Astrocyte (in vitro differentiated cells and primary cell): ENCODE results near the gene SHC4. TPM values are rescaled to one million over a fixed set of nuclear protein-coding genes. Genes with fewer than 3 reads are reported as not detected.
A peak's percentile ranks its signal among the peaks of the same experiment; 100 is the strongest.

Experiments
- DNase-seq: peaks from one replicate; pipeline ENCODE4 v3.0.0-alpha.2; 2010; ENCODE audit warnings: low read depth
- FAIRE-seq: peaks from 2 replicates; lab custom pipeline; 2011; peaks lifted over from hg19 to GRCh38; lab: Jason Lieb, UNC
- H2AFZ ChIP-seq: 2 replicates; pipeline ENCODE4 v1.6.0; 2012; ENCODE audit warnings: low read depth, low read length, inconsistent platforms
- H3K27ac ChIP-seq: 2 replicates; pipeline ENCODE4 v1.5.1; 2011; ENCODE audit warnings: low read depth, low read length, inconsistent platforms
- H3K27me3 ChIP-seq: 2 replicates; pipeline ENCODE4 v1.6.0; 2011; ENCODE audit warnings: low read length, inconsistent platforms; ENCODE audit not compliant: insufficient read depth
- H3K36me3 ChIP-seq: 2 replicates; pipeline ENCODE4 v1.5.1; 2011; ENCODE audit warnings: low read length, inconsistent platforms; ENCODE audit not compliant: insufficient read depth
- H3K4me1 ChIP-seq: 2 replicates; pipeline ENCODE4 v1.5.1; 2011; ENCODE audit warnings: low read length, inconsistent platforms; ENCODE audit not compliant: insufficient read depth
- H3K4me2 ChIP-seq: 2 replicates; pipeline ENCODE4 v1.6.0; 2012; ENCODE audit warnings: low read length, inconsistent platforms
- H3K4me3 ChIP-seq: 2 replicates; pipeline ENCODE4 v1.5.1; 2011; ENCODE audit warnings: low read depth, mild to moderate bottlenecking, low read length, inconsistent platforms; ENCODE audit not compliant: insufficient read depth
- H3K79me2 ChIP-seq: 2 replicates; pipeline ENCODE4 v1.6.0; 2012; ENCODE audit warnings: mild to moderate bottlenecking, low read length, inconsistent platforms; ENCODE audit not compliant: insufficient read depth
- H3K9ac ChIP-seq: 2 replicates; pipeline ENCODE4 v1.6.0; 2012; ENCODE audit warnings: mild to moderate bottlenecking, low read length, inconsistent platforms
- H3K9me3 ChIP-seq: 2 replicates; pipeline ENCODE4 v1.5.1; 2012; ENCODE audit warnings: low read depth, mild to moderate bottlenecking, low read length, inconsistent platforms; ENCODE audit not compliant: insufficient read depth
- H4K20me1 ChIP-seq: 2 replicates; pipeline ENCODE4 v1.6.0; 2012; ENCODE audit warnings: low read length, inconsistent platforms; ENCODE audit not compliant: insufficient read depth
- H3K27ac Mint-ChIP-seq: one replicate; pipeline ENCODE4 v1.8.0; 2021; ENCODE audit warnings: mild to moderate bottlenecking, mixed read lengths; ENCODE audit not compliant: unreplicated experiment
- H3K27me3 Mint-ChIP-seq: one replicate; pipeline ENCODE4 v1.8.0; 2021; ENCODE audit warnings: low read depth, mixed read lengths; ENCODE audit not compliant: unreplicated experiment
- H3K36me3 Mint-ChIP-seq: one replicate; pipeline ENCODE4 v1.8.0; 2021; ENCODE audit warnings: low read depth, mixed read lengths; ENCODE audit not compliant: unreplicated experiment
- H3K4me1 Mint-ChIP-seq: one replicate; pipeline ENCODE4 v1.8.0; 2021; ENCODE audit warnings: low read depth, mixed read lengths; ENCODE audit not compliant: unreplicated experiment
- H3K4me3 Mint-ChIP-seq: one replicate; pipeline ENCODE4 v1.8.0; 2021; ENCODE audit warnings: mild to moderate bottlenecking, moderate library complexity, mixed read lengths; ENCODE audit not compliant: unreplicated experiment
- H3K9me3 Mint-ChIP-seq: one replicate; pipeline ENCODE4 v1.8.0; 2021; ENCODE audit warnings: mild to moderate bottlenecking, mixed read lengths; ENCODE audit not compliant: unreplicated experiment
- CTCF ChIP-seq: IDR thresholded peaks from 2 replicates; pipeline ENCODE4 v1.5.1; 2011; ENCODE audit warnings: low read depth, mild to moderate bottlenecking, inconsistent platforms, low read length, moderate library complexity; ENCODE audit not compliant: insufficient read depth
- EZH2 ChIP-seq: IDR thresholded peaks from 2 replicates; pipeline ENCODE4 v1.6.1; 2012; ENCODE audit warnings: mild to moderate bottlenecking, low read length, inconsistent platforms; ENCODE audit not compliant: insufficient read depth
- total RNA-seq: library from RNA; stranded (reverse); gene quantifications from 2 replicates; pipeline ENCODE4 v1.2.1, GENCODE V29; 2021

The SHC4 gene
- total RNA-seq, 1 donor from 2014 or later, result 2.7 TPM

GRCh38 chr15:48937886-48938285, 25.8 kb downstream of the SHC4 start:
- no peak for FAIRE-seq
- no peak overlapping the region for H3K9ac ChIP-seq
- TF ChIP-seq EZH2, result no peak
- TF ChIP-seq CTCF, result no peak

GRCh38 chr15:48936666-48937065, 27.1 kb downstream of the SHC4 start:
- peak overlapping the region; percentile 98 for H3K27ac Mint-ChIP-seq
- peak; percentile 67 for FAIRE-seq
- TF ChIP-seq CTCF (no peak), EZH2 (no peak)
- H3K4me1 ChIP-seq, result peaks cover 39% of the 10 kb centered on the region
- H3K9me3 ChIP-seq, result no peaks in the 10 kb centered on the region
- H3K36me3 ChIP-seq, result no peaks in the 10 kb centered on the region
- H3K36me3 Mint-ChIP-seq, result no peaks in the 10 kb centered on the region
- no peaks in the 10 kb centered on the region for H3K27me3 Mint-ChIP-seq
- peak overlapping the region; percentile 73 for H3K27ac ChIP-seq
- H3K9me3 Mint-ChIP-seq, result no peaks in the 10 kb centered on the region
- peaks cover 46% of the 10 kb centered on the region for H3K4me1 Mint-ChIP-seq
- peak overlapping the region; percentile 5 for H3K4me2 ChIP-seq
- H3K4me3 Mint-ChIP-seq, result no peak overlapping the region
- H3K9ac ChIP-seq, result peak overlapping the region; percentile 12
- H3K79me2 ChIP-seq, result no peaks in the 10 kb centered on the region
- H2AFZ ChIP-seq, result no peak overlapping the region
- H3K4me3 ChIP-seq, result no peak overlapping the region
- H3K27me3 ChIP-seq, result no peaks in the 10 kb centered on the region
- DNase-seq, result peak; percentile 90
- no peaks in the 10 kb centered on the region for H4K20me1 ChIP-seq

More at GRCh38 chr15:48937886-48938285, 25.8 kb downstream of the SHC4 start:
- Mint-ChIP-seq H3K27ac (no peak overlapping the region), H3K4me1 (peaks cover 46% of the 10 kb centered on the region), H3K9me3 (no peaks in the 10 kb centered on the region), H3K36me3 (no peaks in the 10 kb centered on the region), H3K4me3 (no peak overlapping the region), H3K27me3 (no peaks in the 10 kb centered on the region)
- no peaks in the 10 kb centered on the region for H3K9me3 ChIP-seq
- H3K27me3 ChIP-seq, result no peaks in the 10 kb centered on the region
- H2AFZ ChIP-seq, result no peak overlapping the region
- H3K4me3 ChIP-seq, result no peak overlapping the region
- no peak overlapping the region for H3K27ac ChIP-seq
- no peak for DNase-seq
- H4K20me1 ChIP-seq, result no peaks in the 10 kb centered on the region
- no peaks in the 10 kb centered on the region for H3K79me2 ChIP-seq
- H3K36me3 ChIP-seq, result no peaks in the 10 kb centered on the region
- no peak overlapping the region for H3K4me2 ChIP-seq
- peaks cover 39% of the 10 kb centered on the region for H3K4me1 ChIP-seq

DNA sequence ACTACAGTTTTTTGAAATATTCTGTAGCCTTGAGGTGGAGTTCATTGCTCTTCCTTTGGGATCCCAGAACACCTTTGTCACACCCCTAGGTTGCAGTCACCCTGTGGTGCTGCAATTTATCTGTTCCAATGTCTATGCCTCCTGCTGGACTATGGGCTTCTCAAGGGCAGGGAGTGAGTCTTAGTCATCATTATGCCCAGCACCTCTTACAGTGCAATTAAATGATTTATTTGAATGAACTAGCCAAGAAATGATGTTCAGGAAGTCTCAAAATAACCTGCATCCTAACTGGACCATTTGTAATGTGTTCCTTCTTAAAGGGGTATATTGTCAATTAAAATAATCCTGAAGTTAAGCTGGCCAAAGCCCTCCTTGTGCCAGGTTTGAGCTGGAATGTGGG, 28.5 kb downstream of the SHC4 start:
- DNase-seq, result no peak
- Histone ChIP-seq H3K27me3 (no peaks in the 10 kb centered on the region), H3K27ac (no peak overlapping the region), H2AFZ (no peak overlapping the region), H3K4me2 (no peak overlapping the region), H4K20me1 (no peaks in the 10 kb centered on the region), H3K9ac (no peak overlapping the region), H3K9me3 (no peaks in the 10 kb centered on the region), H3K4me1 (peaks cover 28% of the 10 kb centered on the region), H3K79me2 (no peaks in the 10 kb centered on the region), H3K4me3 (no peak overlapping the region), H3K36me3 (no peaks in the 10 kb centered on the region)
- no peak for FAIRE-seq
- Mint-ChIP-seq H3K36me3 (no peaks in the 10 kb centered on the region), H3K27ac (peak overlapping the region; percentile 87), H3K9me3 (no peaks in the 10 kb centered on the region), H3K4me1 (peaks cover 40% of the 10 kb centered on the region), H3K4me3 (no peak overlapping the region), H3K27me3 (no peaks in the 10 kb centered on the region)
- TF ChIP-seq EZH2, result no peak
- TF ChIP-seq CTCF, result no peak
